ENCODE data around the gene STIM2.
"Not testable (repeated sequence)": the region's sequence is repeated elsewhere in the genome, so short reads cannot be mapped to it uniquely, and the experiment has no call there.

STIM2 gene

GRCh38 chr4:26870576-26871262 is 10.1 kb downstream of the STIM2 start:
- DNase-seq: no peak

- no peak for DNase-seq
These were observed 11.0 kb downstream of the STIM2 start for GRCh38 chr4:26871611-26872010.

- peak; percentile 43 for DNase-seq
These were observed 12.9 kb downstream of the STIM2 start for GRCh38 chr4:26873391-26874026.

DNA sequence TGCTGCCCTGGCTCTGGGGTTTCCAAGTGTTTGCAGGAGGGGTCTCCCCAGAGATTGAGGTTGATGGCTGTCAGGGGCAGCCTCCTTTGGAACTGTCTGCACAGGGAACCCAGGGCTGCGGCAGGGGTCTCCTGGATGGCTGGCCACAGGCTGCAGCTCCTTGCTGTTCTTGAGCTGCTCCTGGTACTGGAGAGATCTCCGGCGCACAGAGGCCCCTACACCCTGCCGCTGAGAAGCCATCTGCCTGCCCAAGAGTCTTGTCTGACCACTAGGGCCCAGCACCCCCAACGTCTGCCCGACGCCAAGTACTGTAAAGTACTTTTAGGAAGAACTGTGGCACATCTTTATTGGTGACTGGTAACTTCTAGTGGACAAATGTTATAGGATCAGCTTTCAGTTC is 13.5 kb downstream of the STIM2 start:
- DNase-seq: no peak

DNA sequence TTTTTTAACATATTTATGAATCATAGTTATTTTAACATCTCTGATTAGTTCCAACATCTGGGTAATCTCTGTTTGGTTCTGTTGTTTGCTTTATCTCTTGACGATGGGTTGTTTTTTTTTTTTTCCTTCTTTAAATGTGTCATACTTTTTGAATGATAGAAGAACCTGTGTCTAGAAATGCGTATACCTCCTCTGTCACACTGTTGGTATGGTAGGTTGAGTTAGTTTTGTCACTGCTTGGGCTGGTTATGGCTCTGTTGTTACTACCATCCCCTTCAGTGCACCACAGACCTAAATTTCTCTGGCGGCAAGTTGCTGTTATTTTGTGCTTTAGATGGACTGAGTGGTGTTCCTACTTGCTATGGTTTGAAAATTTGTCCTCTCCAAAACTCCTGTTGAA is 16.8 kb downstream of the STIM2 start:
- no peak for DNase-seq

DNA sequence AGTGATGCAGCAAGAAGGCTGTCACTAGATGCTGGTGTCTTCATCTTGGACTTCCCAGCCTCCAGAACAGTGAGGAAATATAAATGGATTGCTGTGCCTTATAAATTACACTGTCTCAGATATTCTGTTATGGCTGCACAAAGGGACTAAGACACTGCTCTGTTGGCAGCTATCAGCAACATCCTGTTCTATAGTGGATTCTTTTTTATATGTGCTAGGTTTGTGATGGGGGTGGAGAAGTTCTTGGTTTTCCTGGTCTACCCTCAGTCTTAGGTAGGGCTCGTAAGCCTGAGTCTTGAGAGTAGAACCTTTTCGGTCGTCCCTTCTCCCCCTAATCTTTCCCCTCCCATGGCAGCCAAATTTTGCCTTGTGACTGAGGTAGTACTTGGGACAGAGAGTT is 17.3 kb downstream of the STIM2 start:
- no peak for DNase-seq

DNA sequence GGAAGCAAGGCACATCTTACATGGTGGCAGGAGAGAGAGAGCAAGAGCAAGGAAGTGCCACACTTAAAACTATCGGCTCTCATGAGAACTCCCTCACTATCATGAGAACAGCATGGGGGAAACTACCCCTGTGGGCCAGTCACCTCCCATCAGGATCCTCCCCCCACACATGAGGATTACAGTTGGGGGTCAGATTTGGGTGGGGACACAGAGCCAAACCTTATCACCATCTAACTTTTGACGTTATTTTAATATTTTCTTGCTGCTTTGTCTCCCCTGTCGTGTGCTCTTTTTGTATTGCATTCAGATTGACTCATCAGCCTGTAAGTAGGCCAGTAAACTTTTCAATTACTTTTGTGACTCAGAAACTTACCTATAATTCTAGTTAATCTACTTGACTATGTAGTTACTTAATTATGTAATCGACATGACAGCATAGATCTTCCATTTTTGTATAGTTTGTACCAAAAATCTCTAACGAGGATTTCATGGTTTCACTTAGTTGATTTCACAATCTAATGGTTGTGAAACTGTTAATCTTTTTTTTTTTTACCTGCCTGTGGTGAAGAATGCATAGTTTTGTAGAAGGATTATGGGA is 18.3 kb downstream of the STIM2 start:
- peak; percentile 44 for DNase-seq

GRCh38 chr4:26879805-26880204 is 19.2 kb downstream of the STIM2 start:
- no peak for DNase-seq

- DNase-seq: no peak
These were observed 23.4 kb downstream of the STIM2 start for GRCh38 chr4:26884026-26884425.

- DNase-seq: no peak
These were observed 23.9 kb downstream of the STIM2 start for GRCh38 chr4:26884486-26884988.

DNA sequence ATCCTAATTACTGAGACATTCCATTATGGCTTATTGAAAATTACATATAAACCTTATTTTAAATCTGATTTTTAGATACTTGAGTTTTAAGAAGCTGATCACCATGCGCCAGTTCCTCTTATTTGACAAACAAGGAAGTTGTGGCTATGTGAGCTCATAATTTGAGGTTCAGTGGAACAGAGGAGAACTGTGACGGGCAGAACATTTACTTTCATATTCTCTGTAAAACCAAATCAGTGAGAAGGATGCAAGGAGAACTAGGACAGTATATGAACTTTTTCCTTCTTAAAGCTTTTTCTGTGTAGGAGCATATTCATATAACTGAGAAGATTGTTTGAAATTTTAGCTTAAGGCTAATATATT is 25.3 kb downstream of the STIM2 start:
- no peak for DNase-seq

DNA sequence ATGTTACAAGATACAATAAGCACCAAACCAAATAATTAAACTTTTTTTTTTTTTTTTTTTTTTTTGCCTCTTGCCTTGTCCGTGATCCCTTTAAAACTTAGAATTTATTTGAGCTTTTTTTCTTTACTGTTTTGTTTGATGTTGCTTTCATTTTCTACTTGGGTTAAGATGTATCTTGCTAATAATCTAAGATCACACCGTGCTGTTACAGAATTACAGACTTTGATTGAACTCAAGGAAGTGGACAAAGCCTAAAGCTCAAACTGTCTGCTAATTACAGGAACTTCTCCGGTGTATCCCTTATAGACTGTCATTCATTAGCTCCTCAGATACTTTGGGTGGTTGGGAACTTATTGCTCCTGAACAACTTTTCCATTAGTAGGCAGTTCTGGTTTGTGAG is 26.5 kb downstream of the STIM2 start:
- no peak for DNase-seq

DNA sequence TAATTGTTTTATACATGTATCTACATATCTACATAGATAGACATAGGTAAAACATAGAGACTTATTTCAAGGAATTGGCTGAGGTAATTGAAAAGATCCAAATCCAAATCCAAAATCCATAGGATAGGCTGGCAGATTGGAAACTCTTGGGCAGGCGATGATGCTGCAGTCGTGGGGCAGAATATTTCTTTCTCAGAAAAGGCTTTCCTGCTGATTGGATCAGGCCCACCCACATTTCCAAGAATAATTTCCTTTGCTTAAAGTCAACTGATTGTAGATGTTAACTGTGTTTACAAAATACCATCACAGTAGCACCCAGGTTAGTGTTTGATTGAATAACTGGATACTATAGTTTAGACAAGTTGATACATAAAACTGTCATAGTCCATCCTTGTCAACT is 27.2 kb downstream of the STIM2 start:
- DNase-seq: no peak

DNA sequence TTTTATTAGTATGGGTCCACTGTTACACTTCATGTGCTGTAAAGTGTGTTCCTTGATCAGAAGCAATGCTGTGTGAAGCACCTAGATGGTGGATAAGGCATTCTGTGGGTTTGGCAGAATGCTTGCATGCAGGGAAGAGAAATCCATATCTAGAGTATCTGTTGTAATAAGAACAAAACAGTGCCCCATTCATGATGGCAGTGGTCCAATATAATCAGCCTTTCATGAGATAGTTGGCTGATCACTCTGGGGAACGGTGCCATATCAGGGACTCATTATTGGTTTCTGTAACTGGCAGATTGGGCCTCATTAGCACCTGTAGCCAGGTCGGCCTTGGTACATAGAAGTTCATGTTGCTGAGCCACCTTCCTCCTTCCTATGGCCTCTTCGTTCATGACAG is 28.7 kb downstream of the STIM2 start:
- DNase-seq: no peak

GRCh38 chr4:26891054-26891453 is 30.4 kb downstream of the STIM2 start:
- DNase-seq: no peak

- DNase-seq: no peak
These were observed 31.2 kb downstream of the STIM2 start for GRCh38 chr4:26891867-26892266.

DNA sequence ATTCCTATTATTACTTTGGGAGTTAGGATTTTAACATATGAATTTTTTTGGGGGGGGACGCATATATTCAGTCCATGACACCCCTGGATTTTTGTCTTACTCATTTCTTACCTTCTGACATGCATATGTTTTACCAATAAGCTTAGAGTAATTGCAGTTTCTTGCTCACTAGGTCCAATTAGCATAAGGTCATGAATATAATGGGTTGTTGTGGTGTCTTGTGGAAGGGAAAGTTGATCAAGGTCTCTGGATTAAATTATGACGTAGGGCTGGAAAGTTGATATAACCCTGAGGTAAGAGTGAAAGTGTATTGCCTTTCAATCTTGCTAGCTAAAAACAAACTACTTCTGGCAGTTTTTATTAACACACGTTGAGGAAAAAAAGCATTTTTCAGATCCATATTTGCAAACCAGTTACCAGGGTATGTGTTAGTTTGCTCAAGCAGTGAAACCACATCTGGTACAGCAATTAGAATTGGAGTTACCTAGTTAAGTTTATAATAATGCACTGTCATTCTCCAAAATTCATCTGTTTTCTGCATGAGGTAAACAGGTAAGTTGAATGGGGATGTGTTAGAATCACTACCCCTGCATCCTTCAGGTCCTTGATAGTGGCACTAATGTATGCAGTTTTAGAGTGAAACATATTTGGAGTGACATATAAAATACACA is 32.0 kb downstream of the STIM2 start:
- no peak for DNase-seq

GRCh38 chr4:26893491-26893890 is 32.9 kb downstream of the STIM2 start:
- DNase-seq: no peak

- not testable (repeated sequence) for DNase-seq
These were observed 34.2 kb downstream of the STIM2 start for GRCh38 chr4:26894881-26895280.

GRCh38 chr4:26896636-26897035 is 36.0 kb downstream of the STIM2 start:
- no peak for DNase-seq

GRCh38 chr4:26899991-26900390 is 39.4 kb downstream of the STIM2 start:
- no peak for DNase-seq

DNA sequence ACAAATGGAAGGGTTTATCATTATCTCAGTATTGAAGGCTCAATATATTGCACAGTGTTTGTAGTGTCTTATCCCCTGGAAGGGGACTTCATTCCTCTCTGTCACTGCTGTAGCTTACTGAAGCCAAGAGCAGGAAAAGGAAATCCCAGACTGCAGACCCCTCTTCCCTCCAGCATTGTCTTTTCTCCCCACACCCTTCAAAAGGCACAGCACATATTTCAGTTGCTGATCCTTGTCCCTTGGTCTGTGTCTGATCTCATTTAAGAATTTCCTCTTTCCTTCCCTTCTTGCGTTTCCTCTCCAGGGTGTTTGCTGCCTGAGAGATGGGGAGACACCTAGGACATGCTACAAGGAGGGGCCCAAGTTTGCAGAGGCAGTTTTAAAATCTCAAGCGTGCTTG is 40.1 kb downstream of the STIM2 start:
- DNase-seq: no peak

DNA sequence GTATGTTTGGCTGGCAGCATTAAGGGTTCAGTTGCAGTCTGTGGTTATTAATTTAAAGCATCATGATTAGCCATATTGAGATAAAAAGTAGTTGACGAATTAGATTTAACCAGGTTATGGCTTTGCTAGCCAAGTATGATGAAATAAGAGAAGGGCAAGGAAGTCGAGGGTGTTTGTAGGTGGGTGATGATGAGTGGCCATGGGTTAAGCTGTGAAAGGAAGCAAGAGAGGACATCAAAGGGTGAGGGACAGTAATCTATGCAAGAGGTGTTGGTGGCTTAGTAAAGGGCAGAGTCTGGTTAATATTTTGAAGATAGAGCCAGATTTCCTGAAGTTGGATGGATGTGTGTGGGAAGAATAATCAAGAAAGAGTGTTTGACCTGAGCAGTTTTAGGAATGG is 44.5 kb downstream of the STIM2 start:
- no peak for DNase-seq
